Endothelial cell of umbilical vein (primary cell): ENCODE data around the gene MAEA. TPM values are rescaled to one million over a fixed set of nuclear protein-coding genes. Genes with fewer than 3 reads are reported as not detected.

Experiments used
- BruUV-seq: library from RNA; stranded (reverse); fragments of 400-500 nt; replicated peaks from 2 replicates; lab custom pipeline; 2021; lab: Mats Ljungman, UMichigan
- CTCF ChIA-PET: fragments of 300-600, 350-600 bp; sonication (Branson Sonifier 250); formaldehyde crosslinking; loops from one replicate; lab custom pipeline; 2021; ENCODE audit warnings: antibody characterized with exemption, inconsistent platforms; lab: Charles Lee
- POLR2A ChIA-PET: fragments of 300-600, 350-600 bp; sonication (Branson Sonifier 250); formaldehyde crosslinking; loops from one replicate; lab custom pipeline; 2021; ENCODE audit warnings: antibody characterized with exemption, inconsistent platforms; lab: Charles Lee
- DNase-seq: peaks from one replicate; pipeline ENCODE4 v3.0.0-alpha.2; 2011; ENCODE audit warnings: low read depth, low spot score
- FAIRE-seq: peaks from 2 replicates; lab custom pipeline; 2011; peaks lifted over from hg19 to GRCh38; lab: Jason Lieb, UNC
- H2AFZ ChIP-seq: 2 replicates; pipeline ENCODE4 v1.6.0; 2012; ENCODE audit warnings: low read depth, low read length, control low read depth, inconsistent platforms
- H3K27ac ChIP-seq: 2 replicates; pipeline ENCODE4 v1.5.1; 2011; ENCODE audit warnings: low read depth, mild to moderate bottlenecking, control low read depth, low read length, moderate library complexity; ENCODE audit not compliant: insufficient read depth
- H3K27me3 ChIP-seq, 2 experiments: 2 replicates each; pipeline versions ENCODE4 v1.6.0 to v1.6.1; 2011; ENCODE audit warnings: low read length in 2 of 2, mixed read lengths in 1 of 2; ENCODE audit not compliant: control insufficient read depth in 2 of 2, insufficient read depth in 2 of 2
- H3K36me3 ChIP-seq, 2 experiments: 2 replicates in 1 of 2; 3 replicates in 1 of 2; pipeline ENCODE4 v1.5.1; 2011; ENCODE audit warnings: low read length in 2 of 2, mild to moderate bottlenecking in 1 of 2, moderate library complexity in 1 of 2; ENCODE audit not compliant: control insufficient read depth in 2 of 2, insufficient read depth in 2 of 2; ENCODE audit errors: extremely low read depth in 1 of 2
- H3K4me1 ChIP-seq: 3 replicates; pipeline ENCODE4 v1.5.1; 2011; ENCODE audit warnings: mild to moderate bottlenecking, low read length; ENCODE audit not compliant: control insufficient read depth, insufficient read depth; ENCODE audit errors: extremely low read depth
- H3K4me2 ChIP-seq: 2 replicates; pipeline ENCODE4 v1.6.1; 2011; ENCODE audit warnings: low read length, control low read depth, mixed read lengths; ENCODE audit not compliant: insufficient read depth
- H3K4me3 ChIP-seq, 3 experiments: fragments of 200-600 bp in 1 of 3; sonication (generic), shearing (Covaris generic) in 1 of 3; replicated peaks in 1 of 3; 2 replicates each; pipeline ENCODE4 v1.5.1; 2011 to 2016; ENCODE audit warnings: control low read depth in 3 of 3, low read length in 3 of 3, mild to moderate bottlenecking in 2 of 3, inconsistent platforms in 1 of 3, low read depth in 1 of 3, moderate library complexity in 1 of 3; ENCODE audit not compliant: insufficient read depth in 1 of 3
- H3K79me2 ChIP-seq: 2 replicates; pipeline ENCODE4 v1.6.0; 2012; ENCODE audit warnings: low read length, inconsistent platforms; ENCODE audit not compliant: control insufficient read depth, insufficient read depth
- H3K9ac ChIP-seq: replicated peaks from 2 replicates; pipeline ENCODE3; 2011; ENCODE audit warnings: low read length, control low read depth; ENCODE audit not compliant: insufficient read depth; ENCODE audit errors: extremely low read depth
- H3K9me1 ChIP-seq: replicated peaks from 3 replicates; pipeline ENCODE4 v1.6.0; 2011; ENCODE audit warnings: mild to moderate bottlenecking, low read length; ENCODE audit not compliant: control insufficient read depth, insufficient read depth; ENCODE audit errors: extremely low read depth
- H3K9me3 ChIP-seq: replicated peaks from 2 replicates; pipeline ENCODE4 v1.5.1; 2012; ENCODE audit warnings: low read length, inconsistent platforms; ENCODE audit not compliant: control insufficient read depth, insufficient read depth
- H4K20me1 ChIP-seq: replicated peaks from 2 replicates; pipeline ENCODE3; 2011; ENCODE audit warnings: mild to moderate bottlenecking, low read length; ENCODE audit not compliant: control insufficient read depth, insufficient read depth; ENCODE audit errors: extremely low read depth
- MYC ChIP-seq: IDR thresholded peaks from one replicate; pipeline ENCODE4 v1.6.1; 2011; ENCODE audit warnings: mild to moderate bottlenecking, low read depth, low read length
- dilution Hi-C: fragments of 300-500 bp; cut with MboI; formaldehyde crosslinking; loops from one replicate; pipeline ENCODE4 v1.15.0; 2019; ENCODE audit warnings: low sequenced_read_pairs; ENCODE audit not compliant: extremely low pct_ligation_motif_present
- intact Hi-C: fragments of 100-400 bp; cut with micrococcal nuclease; formaldehyde crosslinking; loops from one replicate; pipeline ENCODE4 v1.10.0; 2022
- polyA plus RNA-seq, 4 experiments: library from polyadenylated mRNA; depleted of rRNA in 3 of 4; stranded (reverse) in 3 of 4; unstranded in 1 of 4; fragments of >200 nt; gene quantifications; 2 replicates each; pipeline versions ENCODE4 v1.2.1 to v1.2.3, GENCODE V29; 2011 to 2012; ENCODE audit warnings: missing spikeins in 1 of 4
- total RNA-seq: library from RNA; stranded (reverse); gene quantifications from 2 replicates; pipeline ENCODE4 v1.2.3, GENCODE V29; 2021
- TF ChIP-seq, protein P1 (sequence below), 2 donors: IDR thresholded peaks; 1 replicate in 1 of 2; 2 replicates in 1 of 2; pipeline ENCODE4 v1.5.1; 2011; ENCODE audit warnings: low read length in 2 of 2, mild to moderate bottlenecking in 2 of 2, moderate library complexity in 2 of 2, control low read depth in 1 of 2, inconsistent platforms in 1 of 2, low read depth in 1 of 2; ENCODE audit not compliant: insufficient read depth in 1 of 2; ENCODE audit errors: extremely low read depth in 1 of 2
- TF ChIP-seq, protein P2 (sequence below): IDR thresholded peaks from 2 replicates; pipeline ENCODE4 v1.6.1; 2011; ENCODE audit not compliant: insufficient read depth, insufficient read length

MAEA gene
- total and polyA plus RNA-seq, 2 donors (not counting 3 experiments of a cell fraction or from before 2014, with no cell fraction given) = 66.0 to 108 TPM

DNA sequence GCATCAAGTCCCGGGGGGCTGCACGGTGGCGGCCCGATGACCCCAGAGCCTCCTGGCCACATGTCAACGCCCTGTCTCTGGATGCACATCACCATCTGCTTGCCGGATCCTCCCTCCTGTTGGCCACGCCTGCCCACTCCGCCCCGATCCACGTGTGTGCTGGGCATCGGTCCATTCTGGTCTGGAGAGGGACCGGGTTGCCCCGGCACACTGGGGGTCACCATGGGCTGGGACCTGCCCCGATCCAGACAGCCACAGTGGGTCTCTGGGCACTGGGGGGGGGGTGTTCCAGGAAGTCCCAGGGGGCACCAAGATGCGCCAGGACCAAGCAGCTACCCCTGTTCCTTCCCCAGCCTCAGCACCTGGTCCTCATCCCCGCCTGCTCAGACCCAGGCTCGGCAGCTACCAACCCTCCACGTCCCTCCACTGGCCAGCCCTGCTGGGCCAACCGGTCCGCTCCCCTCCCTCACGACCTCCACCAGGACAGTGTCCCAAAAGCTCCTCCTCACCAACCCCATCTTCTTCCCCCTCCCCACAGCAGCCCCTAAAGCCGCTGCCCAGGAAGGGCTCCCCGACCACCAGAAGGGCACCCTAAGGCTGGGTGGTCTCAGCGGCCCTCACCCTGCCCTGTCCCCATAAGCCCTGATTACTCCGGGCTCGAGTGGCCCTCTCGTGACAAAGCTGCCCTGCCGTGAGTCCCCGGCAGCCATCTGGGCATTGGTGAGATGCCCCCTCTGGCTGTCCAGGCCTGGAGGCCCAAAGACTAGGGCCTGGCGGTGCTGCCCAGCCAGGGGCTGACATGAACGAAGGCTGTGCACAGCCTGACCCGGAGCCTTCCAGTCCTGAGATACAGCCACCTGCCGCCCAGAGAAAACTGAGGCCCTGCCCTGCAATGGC, 45.4 kb upstream of the MAEA start:
- peaks cover 3 to 11% of the 10 kb centered on the region in 2 experiments for H3K36me3 ChIP-seq
- DNase-seq (no peak), FAIRE-seq (no peak)
- ChIA-PET CTCF (interaction anchor here (1.2 kb wide), 1 partner anchor 10 kb away, joined by 5 read pairs; no protein-coding TSS in a partner anchor), POLR2A (no interaction called here)
- H3K9ac ChIP-seq = no peak overlapping the region
- BruUV-seq = no TSS peak
- H3K9me3 ChIP-seq = no peaks in the 10 kb centered on the region
- H3K4me2 ChIP-seq = no peak overlapping the region
- peaks cover 14% of the 10 kb centered on the region for H3K4me1 ChIP-seq
- intact Hi-C loops = no loop called here
- H3K9me1 ChIP-seq = no peaks in the 10 kb centered on the region
- TF ChIP-seq, protein P1, sequence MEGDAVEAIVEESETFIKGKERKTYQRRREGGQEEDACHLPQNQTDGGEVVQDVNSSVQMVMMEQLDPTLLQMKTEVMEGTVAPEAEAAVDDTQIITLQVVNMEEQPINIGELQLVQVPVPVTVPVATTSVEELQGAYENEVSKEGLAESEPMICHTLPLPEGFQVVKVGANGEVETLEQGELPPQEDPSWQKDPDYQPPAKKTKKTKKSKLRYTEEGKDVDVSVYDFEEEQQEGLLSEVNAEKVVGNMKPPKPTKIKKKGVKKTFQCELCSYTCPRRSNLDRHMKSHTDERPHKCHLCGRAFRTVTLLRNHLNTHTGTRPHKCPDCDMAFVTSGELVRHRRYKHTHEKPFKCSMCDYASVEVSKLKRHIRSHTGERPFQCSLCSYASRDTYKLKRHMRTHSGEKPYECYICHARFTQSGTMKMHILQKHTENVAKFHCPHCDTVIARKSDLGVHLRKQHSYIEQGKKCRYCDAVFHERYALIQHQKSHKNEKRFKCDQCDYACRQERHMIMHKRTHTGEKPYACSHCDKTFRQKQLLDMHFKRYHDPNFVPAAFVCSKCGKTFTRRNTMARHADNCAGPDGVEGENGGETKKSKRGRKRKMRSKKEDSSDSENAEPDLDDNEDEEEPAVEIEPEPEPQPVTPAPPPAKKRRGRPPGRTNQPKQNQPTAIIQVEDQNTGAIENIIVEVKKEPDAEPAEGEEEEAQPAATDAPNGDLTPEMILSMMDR (IDR thresholded peaks at IDR 0.05; ENCODE audit: extremely low read depth in 1 of 2, insufficient read depth in 1 of 2, low read depth in 1 of 2, low read length in 2 of 2) = no peak
- no peak for TF ChIP-seq MYC
- TF ChIP-seq, protein P2, sequence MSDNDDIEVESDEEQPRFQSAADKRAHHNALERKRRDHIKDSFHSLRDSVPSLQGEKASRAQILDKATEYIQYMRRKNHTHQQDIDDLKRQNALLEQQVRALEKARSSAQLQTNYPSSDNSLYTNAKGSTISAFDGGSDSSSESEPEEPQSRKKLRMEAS = no peak
- H3K79me2 ChIP-seq = peaks cover 82% of the 10 kb centered on the region
- H4K20me1 ChIP-seq = no peaks in the 10 kb centered on the region
- H2AFZ ChIP-seq = no peak overlapping the region
- H3K4me3 ChIP-seq = no peak overlapping the region
- dilution Hi-C loops = no loop called here
- H3K27ac ChIP-seq = no peak overlapping the region
- no peaks in the 10 kb centered on the region for H3K27me3 ChIP-seq
